Uterus (tissue), 2 donors: Measurements from ENCODE around the gene BTAF1.
"Not testable (repeated sequence)": the region's sequence is repeated elsewhere in the genome, so short reads cannot be mapped to it uniquely, and the experiment has no call there.

Experiments used
- CTCF ChIP-seq, 4 experiments: fragments of 200-600 bp in 2 of 4; fragments of 450-650 bp in 2 of 4; sonication (generic) in 2 of 4; IDR thresholded peaks; one replicate each; pipeline ENCODE4 v1.5.1; 2016 to 2019; ENCODE audit warnings: antibody characterized with exemption in 4 of 4, mild to moderate bottlenecking in 2 of 4, moderate library complexity in 1 of 4
- POLR2A ChIP-seq, 2 donors: fragments of 450-650 bp; IDR thresholded peaks; one replicate each; pipeline ENCODE4 v1.6.1; 2016; ENCODE audit warnings: antibody characterized with exemption in 2 of 2, mild to moderate bottlenecking in 1 of 2, moderate library complexity in 1 of 2

GRCh38 chr10:92033070-92033469 is 109.5 kb downstream of the BTAF1 start:
- not testable (repeated sequence) for TF ChIP-seq CTCF, POLR2A (IDR thresholded peaks at IDR 0.05)
